GM12892 (cell line): ENCODE data around the gene C11orf52.

ENCODE experiments used
- POLR2A ChIP-seq: IDR thresholded peaks from 2 replicates; pipeline ENCODE4 v1.6.1; 2011; ENCODE audit warnings: low read depth, low read length, control low read depth
- POLR2AphosphoS5 ChIP-seq: IDR thresholded peaks from 2 replicates; pipeline ENCODE4 v1.6.1; 2011; ENCODE audit warnings: low read depth, low read length, control low read depth

DNA sequence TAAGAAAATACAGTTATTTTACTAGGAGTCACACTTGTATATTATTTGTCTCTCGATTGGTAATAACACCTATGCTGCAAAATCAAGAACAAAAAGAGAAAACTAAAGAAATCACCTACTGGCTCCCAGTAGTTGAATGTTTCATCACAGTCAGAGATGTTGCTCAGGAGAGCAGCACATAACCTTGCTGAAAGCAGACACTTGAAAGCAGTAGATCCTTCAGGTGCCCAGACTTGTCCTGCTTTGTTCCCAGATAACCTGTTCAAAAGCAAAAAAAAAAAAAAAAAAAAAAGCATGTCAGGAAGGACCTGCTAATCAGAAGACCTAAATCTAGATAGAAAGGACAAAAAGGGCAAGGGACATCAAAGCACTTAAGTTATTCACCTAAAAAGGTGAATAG is 48.6 kb upstream of the C11orf52 start:
- no peak for TF ChIP-seq POLR2A
- TF ChIP-seq POLR2AphosphoS5 = no peak
